CD4-positive, alpha-beta T cell (primary cell): ENCODE data around the gene PLEKHH3. TPM values are rescaled to one million over a fixed set of nuclear protein-coding genes. Genes with fewer than 3 reads are reported as not detected.

Source experiments
- ATAC-seq: fragments of 200-7000 bp; cut with Tn5 transposase; one replicate; pipeline ENCODE4 v1.10.0; 2022; ENCODE audit warnings: mild to moderate bottlenecking; ENCODE audit not compliant: poor library complexity
- CTCF ChIA-PET: fragments of 350-600 bp; sonication (Branson Sonifier 250); formaldehyde crosslinking; loops from one replicate; lab custom pipeline; 2021; ENCODE audit warnings: antibody characterized with exemption, inconsistent platforms; lab: Charles Lee
- POLR2A ChIA-PET: fragments of 350-600 bp; sonication (Branson Sonifier 250); formaldehyde crosslinking; loops from one replicate; lab custom pipeline; 2021; ENCODE audit warnings: antibody characterized with exemption, inconsistent platforms; lab: Charles Lee
- DNase-seq, 14 experiments: peaks; one replicate each; pipeline ENCODE4 v3.0.0-alpha.2; 2013 to 2020; ENCODE audit warnings: mixed read lengths in 2 of 14
- H3K27ac ChIP-seq, 2 donors: one replicate each; pipeline versions ENCODE4 v1.5.1 to v1.7.0; 2013; ENCODE audit warnings: low read length in 2 of 2, low read depth in 1 of 2, mild to moderate bottlenecking in 1 of 2
- H3K27me3 ChIP-seq, 2 experiments: 1 replicate in 1 of 2; 2 replicates in 1 of 2; pipeline versions ENCODE4 v1.6.1 to v1.7.0; 2013; ENCODE audit warnings: low read length in 2 of 2, control low read depth in 1 of 2, mild to moderate bottlenecking in 1 of 2, moderate library complexity in 1 of 2; ENCODE audit not compliant: insufficient read depth in 2 of 2, control insufficient read depth in 1 of 2
- H3K36me3 ChIP-seq: one replicate; pipeline ENCODE4 v1.6.1; 2013; ENCODE audit warnings: low read length, control low read depth; ENCODE audit not compliant: insufficient read depth
- H3K4me1 ChIP-seq: one replicate; pipeline ENCODE4 v1.6.1; 2013; ENCODE audit warnings: low read length, control low read depth; ENCODE audit not compliant: insufficient read depth
- H3K4me3 ChIP-seq: one replicate; pipeline ENCODE4 v1.5.1; 2013; ENCODE audit warnings: mild to moderate bottlenecking, low read length, moderate library complexity
- H3K9me3 ChIP-seq, 2 experiments: 1 replicate in 1 of 2; 2 replicates in 1 of 2; pipeline versions ENCODE4 v1.6.1 to v1.7.0; 2013; ENCODE audit warnings: low read length in 2 of 2, mild to moderate bottlenecking in 2 of 2, control low read depth in 1 of 2, moderate library complexity in 1 of 2; ENCODE audit not compliant: control insufficient read depth in 1 of 2, insufficient read depth in 1 of 2
- H3K27ac Mint-ChIP-seq: one replicate; pipeline ENCODE4 v1.8.0; 2020; ENCODE audit warnings: mixed read lengths
- H3K27me3 Mint-ChIP-seq: one replicate; pipeline ENCODE4 v1.8.0; 2021; ENCODE audit warnings: mixed read lengths
- H3K36me3 Mint-ChIP-seq: one replicate; pipeline ENCODE4 v1.8.0; 2021; ENCODE audit warnings: low read depth, mixed read lengths
- H3K4me1 Mint-ChIP-seq: one replicate; pipeline ENCODE4 v1.8.0; 2021; ENCODE audit warnings: low read depth, mixed read lengths
- H3K4me3 Mint-ChIP-seq: one replicate; pipeline ENCODE4 v1.8.0; 2020; ENCODE audit warnings: mild to moderate bottlenecking, mixed read lengths
- H3K9me3 Mint-ChIP-seq: one replicate; pipeline ENCODE4 v1.8.0; 2020; ENCODE audit warnings: mixed read lengths
- CTCF ChIP-seq: fragments of 200-600 bp; IDR thresholded peaks from one replicate; pipeline ENCODE4 v1.8.0; 2022; ENCODE audit warnings: antibody characterized with exemption, mild to moderate bottlenecking
- intact Hi-C, 2 experiments: fragments of 100-400 bp; cut with DNase I in 1 of 2; cut with micrococcal nuclease in 1 of 2; formaldehyde crosslinking; loops; one replicate each; pipeline versions ENCODE4 v1.15.1 to v1.9.0; 2023 to 2025; cut with DNase I, micrococcal nuclease
- total RNA-seq, 174 experiments: library from RNA in 2 of 174; stranded (reverse) in 2 of 174; gene quantifications; one replicate each; pipeline ENCODE4 v1.2.3 and lab custom pipeline; 2021 to 2026

PLEKHH3 gene
- total RNA-seq, 2 experiments from 2014 or later = 0.60 to 1.1 TPM

GRCh38 chr17:42677921-42678781, 1.4 kb upstream of the PLEKHH3 start:
- CTCF ChIA-PET = interaction anchor here (1.7 to 2.7 kb wide), 2 partner anchors 9 to 100 kb away, joined by 5 to 10 read pairs; partner anchors contain the start of gene PSMC3IP
- intact Hi-C loops = loop anchor here (1.0 to 10.0 kb wide), 4 partner anchors 69 to 1447 kb away; partner anchors contain the start of genes RETREG3 (in 2 of the 2), TUBG1 (in 2 of the 2) and HDAC5 (in 1 of the 2)
- H3K4me1 Mint-ChIP-seq = peaks cover 66% of the 10 kb centered on the region
- H3K4me3 ChIP-seq = peak overlapping the region; percentile 61
- H3K9me3 ChIP-seq = peaks cover 0 to 24% of the 10 kb centered on the region in 2 experiments
- peak overlapping the region; percentile 79 for H3K27ac Mint-ChIP-seq
- ATAC-seq (peak; percentile 8), DNase-seq (peak; percentile 41 to 82 (median 62))
- H3K27me3 Mint-ChIP-seq = peaks cover 58% of the 10 kb centered on the region
- H3K9me3 Mint-ChIP-seq = no peaks in the 10 kb centered on the region
- peaks cover 54 to 61% of the 10 kb centered on the region in 2 experiments for H3K27me3 ChIP-seq
- H3K4me1 ChIP-seq = peaks cover 89% of the 10 kb centered on the region
- H3K4me3 Mint-ChIP-seq = peak overlapping the region; percentile 93
- H3K36me3 Mint-ChIP-seq = no peaks in the 10 kb centered on the region
- H3K36me3 ChIP-seq = no peaks in the 10 kb centered on the region
- no peak overlapping the region for H3K27ac ChIP-seq
- TF ChIP-seq CTCF = no peak
- POLR2A ChIA-PET = interaction anchor here (0.6 to 4.3 kb wide), 6 partner anchors 20 to 638 kb away, joined by 3 to 22 read pairs (median 3); partner anchors contain the start of genes PSMC3IP, RETREG3, RPL27 and TUBG1

GRCh38 chr17:42677012-42677857, 441 bp upstream of the PLEKHH3 start:
- Histone ChIP-seq H3K27ac (no peak overlapping the region), H3K9me3 (peaks cover 0 to 24% of the 10 kb centered on the region in 2 experiments), H3K4me3 (peak overlapping the region; percentile 61), H3K4me1 (peaks cover 79% of the 10 kb centered on the region), H3K36me3 (no peaks in the 10 kb centered on the region), H3K27me3 (peaks cover 58 to 62% of the 10 kb centered on the region in 2 experiments)
- TF ChIP-seq CTCF = no peak
- H3K4me3 Mint-ChIP-seq = peak overlapping the region; percentile 93
- peaks cover 55% of the 10 kb centered on the region for H3K27me3 Mint-ChIP-seq
- CTCF ChIA-PET = interaction anchor here (2.7 kb wide), 1 partner anchor 99 kb away, joined by 10 read pairs; the partner anchor contains the start of gene PSMC3IP
- H3K4me1 Mint-ChIP-seq = peaks cover 57% of the 10 kb centered on the region
- no peaks in the 10 kb centered on the region for H3K36me3 Mint-ChIP-seq
- DNase-seq = peak; percentile 92 to 99 (median 97)
- peak; percentile 85 for ATAC-seq
- POLR2A ChIA-PET = interaction anchor here (0.8 to 4.3 kb wide), 7 partner anchors 18 to 347 kb away, joined by 3 to 22 read pairs (median 3); partner anchors contain the start of genes PSMC3IP, RETREG3, RND2 and TUBG1
- intact Hi-C loops = loop anchor here in 1 of 2 experiments (1.0 to 10.0 kb wide), 2 partner anchors 68 to 1448 kb away; partner anchors contain the start of genes HDAC5, RETREG3 and TUBG1
- H3K27ac Mint-ChIP-seq = peak overlapping the region; percentile 79
- no peaks in the 10 kb centered on the region for H3K9me3 Mint-ChIP-seq
